Endometrial microvascular endothelial cells (primary cell): ENCODE measurements around the gene DPP3. TPM values are rescaled to one million over a fixed set of nuclear protein-coding genes. Genes with fewer than 3 reads are reported as not detected.
"Not testable (repeated sequence)": the region's sequence is repeated elsewhere in the genome, so short reads cannot be mapped to it uniquely, and the experiment has no call there.

ENCODE experiments used
- in situ Hi-C: cut with HindIII; loops from 2 replicates; pipeline ENCODE4 v1.10.0; 2017; ENCODE audit warnings: low sequenced_read_pairs, low pct_unique_long_range_greater_than_20kb; ENCODE audit errors: inconsistent ontology term
- total RNA-seq: library from RNA; depleted of rRNA; stranded (reverse); fragments of >200 nt; gene quantifications from one replicate; pipeline ENCODE4 v1.2.3, GENCODE V29; 2015; ENCODE audit errors: inconsistent ontology term

DPP3 gene
- total RNA-seq, 1 donor from 2014 or later = 79.5 TPM

DNA sequence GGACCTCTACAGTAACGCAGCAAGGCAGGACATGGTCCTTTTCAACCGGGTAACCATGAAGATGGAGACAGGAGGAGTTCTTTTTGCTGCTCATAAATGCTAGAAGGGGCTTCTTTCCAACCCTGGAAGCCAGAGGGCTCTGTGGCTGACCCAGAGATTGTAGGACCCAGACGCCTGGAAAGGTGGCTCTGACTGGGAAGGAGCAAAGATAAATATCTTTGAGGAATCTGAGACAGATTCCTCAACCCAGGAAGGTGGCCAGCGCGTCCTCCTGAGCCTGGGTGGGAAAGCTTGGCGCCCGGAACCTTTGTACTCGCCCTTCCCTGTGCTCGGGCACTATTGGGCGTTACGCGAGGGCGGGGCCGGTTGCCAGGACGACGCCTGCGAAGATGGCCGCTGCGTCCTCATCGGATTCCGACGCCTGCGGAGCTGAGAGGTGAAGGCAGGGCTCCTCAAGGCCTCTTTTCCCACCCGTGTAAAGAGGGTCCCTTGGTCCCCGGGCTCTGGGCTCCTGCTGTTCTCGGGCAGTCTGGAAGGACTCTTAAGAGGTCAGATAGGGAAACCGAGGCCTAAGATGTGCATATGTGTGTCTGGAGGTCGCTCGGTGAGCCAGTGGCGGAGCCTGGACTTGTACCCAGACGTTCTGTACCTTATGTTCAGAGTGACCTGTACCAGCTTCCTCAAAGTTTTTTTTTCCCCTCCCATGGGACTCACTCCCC lies 30.2 kb downstream of the DPP3 start, which contains the start of gene BBS1:
BBS1 (plus strand) TSS at position 365 of the 719 bp plus-strand sequence; CDS start at position 390, 25 bp downstream.
- in situ Hi-C loops = no loop called here

DNA sequence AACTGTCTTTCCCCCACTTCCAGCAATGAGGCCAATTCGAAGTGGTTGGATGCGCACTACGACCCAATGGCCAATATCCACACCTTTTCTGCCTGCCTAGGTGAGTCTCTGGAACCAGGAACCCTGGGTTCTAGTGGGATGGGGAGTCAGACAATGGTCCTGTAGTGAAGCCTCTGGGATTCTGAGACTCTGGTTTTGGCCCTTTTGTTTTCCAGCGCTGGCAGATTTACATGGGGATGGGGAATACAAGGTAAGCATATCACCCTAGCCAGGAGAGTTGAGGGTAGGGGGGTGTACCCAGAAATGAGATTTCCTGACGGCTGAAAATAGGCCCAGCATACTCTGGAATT lies 30.7 kb downstream of the DPP3 start:
- in situ Hi-C loops = no loop called here

GRCh38 chr11:66523611-66524010 lies 43.4 kb downstream of the DPP3 start:
- in situ Hi-C loops = no loop called here

- in situ Hi-C loops = no loop called here
Observed at GRCh38 chr11:66524304-66525040, 44.2 kb downstream of the DPP3 start.

- in situ Hi-C loops = no loop called here
Observed at GRCh38 chr11:66529069-66529468, 48.8 kb downstream of the DPP3 start.

DNA sequence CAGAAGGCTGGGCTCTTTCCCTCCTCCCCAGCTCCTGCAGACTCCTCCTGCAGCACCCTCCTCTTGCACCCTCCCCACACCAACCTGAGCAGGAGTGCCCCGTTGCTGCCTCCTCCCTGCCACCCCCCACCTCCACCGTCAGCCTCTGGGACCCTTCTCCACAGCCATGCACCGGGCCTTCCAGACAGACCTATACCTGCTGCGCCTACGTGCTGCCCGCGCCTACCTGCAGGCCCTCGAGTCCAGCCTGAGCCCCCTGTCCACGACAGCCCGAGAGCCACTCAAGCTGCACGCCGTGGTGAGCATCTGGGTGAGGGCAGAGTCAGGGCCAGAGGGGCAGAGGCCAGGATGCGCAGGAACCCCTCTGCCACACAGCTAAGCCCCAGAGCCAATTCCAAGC lies 49.4 kb downstream of the DPP3 start:
- in situ Hi-C loops = no loop called here

DNA sequence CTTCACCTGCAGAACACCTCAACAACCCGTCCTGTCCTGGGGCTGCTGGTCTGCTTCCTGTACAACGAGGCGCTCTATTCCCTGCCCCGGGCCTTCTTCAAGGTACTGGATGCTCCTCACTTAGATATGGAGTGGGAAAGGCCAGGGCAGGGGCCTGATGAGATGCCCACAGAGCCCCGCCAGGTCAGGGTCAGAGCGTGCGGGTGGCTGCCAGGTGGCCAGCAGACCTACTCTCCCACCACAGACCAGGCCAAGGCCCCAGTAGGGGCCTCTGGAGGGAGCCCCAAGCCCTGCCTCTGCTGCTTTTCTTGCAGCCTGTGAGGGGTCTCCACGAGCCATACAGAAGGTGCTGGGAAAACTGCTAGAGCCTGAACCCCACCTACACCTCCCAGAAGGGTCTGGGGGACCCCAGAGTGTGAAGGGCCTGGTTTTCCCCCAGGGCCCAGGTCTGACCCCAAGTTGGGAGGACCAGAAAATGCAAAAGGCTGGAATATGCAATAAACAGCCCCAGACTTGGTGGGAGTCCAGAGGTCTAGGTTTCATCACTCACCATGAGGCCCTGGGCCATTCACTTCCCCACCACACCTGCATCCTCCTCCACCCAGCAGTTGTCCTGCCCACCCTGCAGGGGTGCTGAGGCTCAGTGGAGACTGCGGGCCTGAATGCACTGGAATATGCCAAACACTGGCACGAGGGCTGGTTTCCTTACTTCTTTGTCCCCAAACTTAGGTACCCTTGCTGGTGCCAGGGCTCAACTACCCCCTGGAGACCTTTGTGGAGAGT lies 50.9 kb downstream of the DPP3 start:
- in situ Hi-C loops = no loop called here

DNA sequence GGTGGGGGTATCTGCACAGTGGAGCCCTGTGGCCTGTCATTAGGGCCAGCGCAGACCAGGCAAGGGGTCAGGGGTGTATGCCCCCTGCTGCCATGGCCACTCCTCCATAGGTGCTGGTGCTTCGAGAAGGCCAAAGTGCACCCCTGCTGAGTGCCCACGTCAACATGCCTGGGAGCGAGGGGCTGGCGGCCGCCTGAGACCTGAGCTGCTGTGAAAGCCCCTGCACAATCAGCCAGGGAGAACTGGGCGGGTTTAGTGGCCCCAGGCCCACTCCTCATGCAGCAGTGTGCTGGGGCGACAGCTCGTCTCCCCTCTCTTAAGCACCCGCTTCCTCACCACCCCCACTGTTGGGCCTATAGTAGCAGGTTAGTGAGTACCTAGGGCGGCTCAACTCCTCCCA lies 51.6 kb downstream of the DPP3 start:
- in situ Hi-C loops = no loop called here

- in situ Hi-C loops = no loop called here
Observed at GRCh38 chr11:66532784-66533183, 52.5 kb downstream of the DPP3 start.

DNA sequence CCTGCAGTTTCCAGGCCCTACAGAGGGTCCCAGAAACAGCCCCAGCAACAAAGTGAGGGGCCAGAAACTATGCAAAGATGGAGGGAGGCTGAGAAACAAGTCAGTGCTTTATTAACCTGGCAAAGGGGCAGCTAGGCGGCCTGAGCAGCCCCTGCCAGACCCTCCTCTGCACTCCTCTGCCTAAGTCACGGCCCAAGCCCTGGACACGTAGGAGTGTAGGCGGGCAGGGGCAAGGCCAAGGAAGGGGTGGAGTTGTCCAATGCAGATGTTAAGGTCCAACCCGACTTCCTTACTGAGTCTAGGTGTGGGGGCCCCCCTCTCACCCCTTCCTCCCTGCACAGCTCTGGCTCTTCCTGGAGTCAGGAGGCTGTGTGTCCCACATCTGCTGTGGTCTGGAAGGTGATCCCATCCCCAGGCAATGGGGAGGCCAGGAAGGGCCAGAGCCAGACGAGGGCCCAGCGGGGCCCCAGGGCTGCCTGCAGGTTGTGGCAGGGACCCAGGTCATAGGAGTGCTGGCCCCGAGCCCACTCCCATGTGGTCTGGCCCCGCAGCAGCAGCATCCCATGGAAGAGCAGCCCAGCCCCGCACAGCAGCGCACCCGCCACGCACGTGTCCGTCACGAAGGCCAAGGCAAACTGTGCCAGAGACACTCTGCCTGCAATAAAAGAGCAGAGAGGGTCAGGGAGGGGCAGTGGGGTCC lies 59.1 kb downstream of the DPP3 start:
- in situ Hi-C loops = no loop called here

DNA sequence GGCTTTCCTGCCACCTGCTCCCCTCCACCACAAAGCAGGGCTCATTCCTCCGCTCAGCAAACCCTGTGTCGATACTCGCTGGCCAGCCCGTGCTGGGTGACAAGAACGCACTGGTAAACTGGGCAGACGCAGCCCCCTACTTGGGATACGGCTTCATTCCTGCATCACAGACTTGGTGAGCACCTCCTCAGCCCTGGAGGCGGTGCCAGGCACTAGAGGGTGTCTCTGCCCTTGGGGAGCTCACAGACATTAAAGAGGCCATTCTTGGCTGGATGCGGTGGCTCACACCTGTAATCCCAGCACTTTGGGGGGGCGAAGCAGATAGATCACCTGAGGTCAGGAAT lies 59.6 kb downstream of the DPP3 start:
- in situ Hi-C loops = no loop called here

- in situ Hi-C loops = not testable (repeated sequence)
Observed at GRCh38 chr11:66540598-66540997, 60.4 kb downstream of the DPP3 start.

GRCh38 chr11:66541892-66542291 lies 61.7 kb downstream of the DPP3 start:
- in situ Hi-C loops = no loop called here

GRCh38 chr11:66542362-66542761 lies 62.1 kb downstream of the DPP3 start:
- in situ Hi-C loops = no loop called here

- in situ Hi-C loops = no loop called here
Observed at GRCh38 chr11:66543263-66544107, 63.3 kb downstream of the DPP3 start.

DNA sequence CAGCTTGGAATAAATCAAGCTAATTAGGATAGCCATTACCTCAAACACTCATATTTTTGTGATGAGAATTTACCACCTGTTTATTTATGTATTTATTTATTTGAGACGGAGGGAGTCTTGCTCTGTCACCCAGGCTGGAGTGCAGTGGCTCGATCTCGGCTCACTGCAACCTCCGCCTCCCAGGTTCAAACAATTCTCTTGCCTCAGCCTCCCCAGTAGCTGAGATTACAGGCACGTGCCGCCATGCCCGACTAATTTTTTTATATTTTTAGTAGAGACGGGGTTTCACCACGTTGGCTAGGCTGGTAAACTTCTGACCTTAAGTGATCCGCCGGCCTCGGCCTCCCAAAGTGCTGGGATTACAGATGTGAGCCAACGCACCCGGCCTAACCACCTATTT lies 64.7 kb downstream of the DPP3 start:
- in situ Hi-C loops = not testable (repeated sequence)

DNA sequence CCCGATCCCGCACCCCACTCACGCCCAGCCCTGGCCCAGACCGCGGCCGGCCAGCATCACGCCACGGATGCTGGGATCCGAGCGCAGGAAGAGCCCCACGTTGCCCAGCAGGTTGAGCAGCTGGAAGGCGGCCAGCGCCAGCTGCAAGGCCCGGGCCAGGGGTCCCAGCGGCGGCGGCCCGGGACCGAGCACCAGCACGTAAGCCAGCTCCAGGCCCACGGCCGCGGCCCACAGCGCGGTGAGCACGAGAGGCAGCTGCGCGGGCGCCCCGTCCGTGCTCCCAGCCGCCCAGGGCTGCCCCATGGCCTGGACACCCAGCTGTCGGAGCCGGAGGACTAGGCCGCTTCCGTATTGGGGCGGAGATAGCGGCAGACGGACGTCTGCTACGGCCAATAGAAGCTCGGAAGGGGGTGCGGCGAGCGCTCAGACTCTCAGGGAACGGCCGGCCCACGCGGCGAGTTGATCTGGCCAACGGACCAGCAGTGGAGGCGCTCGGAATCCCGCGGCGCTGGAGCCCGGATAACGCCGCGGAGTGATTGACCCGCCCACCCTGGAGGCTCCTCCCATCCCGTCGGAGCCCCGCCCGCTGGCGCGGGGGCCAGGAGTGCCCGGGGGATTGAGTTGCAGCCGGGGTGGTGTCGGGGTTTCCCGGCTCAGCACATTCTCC lies 65.6 kb downstream of the DPP3 start, which contains the start of gene ZDHHC24:
ZDHHC24 (minus strand) TSS at position 348 of the 667 bp plus-strand sequence; CDS start at position 303, 45 bp downstream.
- in situ Hi-C loops = no loop called here
